SK-N-SH (cell line): ENCODE data around the gene AGBL4. TPM values are rescaled to one million over a fixed set of nuclear protein-coding genes. Genes with fewer than 3 reads are reported as not detected.

Experiments used
- CTCF ChIA-PET: fragments of 300-600, 350-600 bp; formaldehyde crosslinking; extraction: SDS; loops from one replicate; lab custom pipeline; 2021; lab: Yijun Ruan, JAX
- POLR2A ChIA-PET: fragments of 350-600 bp; sonication (Branson Sonifier 250); formaldehyde crosslinking; extraction: SDS; loops from one replicate; lab custom pipeline; 2020; ENCODE audit warnings: antibody characterized with exemption, inconsistent platforms; lab: Yijun Ruan, JAX
- DNase-seq: peaks from one replicate; pipeline ENCODE4 v3.0.0; 2012
- H2AFZ ChIP-seq: fragments of 200-600 bp; sonication (generic); 2 replicates; pipeline ENCODE4 v1.8.1; 2016; ENCODE audit warnings: antibody characterized with exemption, mild to moderate bottlenecking, low read depth
- H3F3A ChIP-seq: fragments of 200-600 bp; sonication (generic); replicated peaks from 2 replicates; pipeline ENCODE3; 2016; ENCODE audit warnings: antibody characterized with exemption, mild to moderate bottlenecking; ENCODE audit not compliant: insufficient read depth
- H3K27ac ChIP-seq, 2 experiments: fragments of 200-500 bp in 1 of 2; fragments of 200-600 bp in 1 of 2; sonication (Bioruptor generic) in 1 of 2; sonication (generic), shearing (Covaris generic) in 1 of 2; 2 replicates each; pipeline versions ENCODE4 v1.5.1 to v1.6.1; 2014 to 2016; ENCODE audit warnings: low read depth in 2 of 2, inconsistent platforms in 1 of 2, low read length in 1 of 2, mild to moderate bottlenecking in 1 of 2, mixed read lengths in 1 of 2
- H3K27me3 ChIP-seq: fragments of 200-600 bp; sonication (generic), shearing (Covaris generic); 2 replicates; pipeline ENCODE4 v1.6.1; 2016; ENCODE audit warnings: mixed run types; ENCODE audit not compliant: insufficient read depth
- H3K36me3 ChIP-seq, 2 experiments: fragments of 200-500 bp in 1 of 2; fragments of 200-600 bp in 1 of 2; sonication (Bioruptor generic) in 1 of 2; sonication (generic) in 1 of 2; replicated peaks in 1 of 2; 2 replicates each; pipeline versions ENCODE3 to v1.5.1; 2014 to 2016; ENCODE audit warnings: low read length in 1 of 2, mild to moderate bottlenecking in 1 of 2; ENCODE audit not compliant: insufficient read depth in 2 of 2, control insufficient read depth in 1 of 2
- H3K4me1 ChIP-seq, 2 experiments: fragments of 200-500 bp in 1 of 2; fragments of 200-600 bp in 1 of 2; sonication (Bioruptor generic) in 1 of 2; sonication (generic), shearing (Covaris generic) in 1 of 2; 2 replicates each; pipeline versions ENCODE4 v1.5.1 to v1.6.1; 2014 to 2016; ENCODE audit warnings: low read depth in 1 of 2, low read length in 1 of 2, mixed run types in 1 of 2; ENCODE audit not compliant: insufficient read depth in 2 of 2, control insufficient read depth in 1 of 2
- H3K4me2 ChIP-seq: fragments of 200-600 bp; sonication (generic), shearing (Covaris generic); 2 replicates; pipeline ENCODE4 v1.6.1; 2017; ENCODE audit warnings: mixed run types
- H3K4me3 ChIP-seq, 2 experiments: fragments of 200-500 bp in 1 of 2; fragments of 200-600 bp in 1 of 2; sonication (Bioruptor generic) in 1 of 2; sonication (generic), shearing (Covaris generic) in 1 of 2; 2 replicates each; pipeline versions ENCODE4 v1.5.1 to v1.8.1; 2014 to 2016; ENCODE audit warnings: low read depth in 2 of 2, inconsistent platforms in 1 of 2, low read length in 1 of 2, mild to moderate bottlenecking in 1 of 2, mixed read lengths in 1 of 2, moderate library complexity in 1 of 2
- H3K79me2 ChIP-seq: fragments of 200-600 bp; sonication (generic); 2 replicates; pipeline ENCODE4 v1.8.1; 2017; ENCODE audit warnings: mild to moderate bottlenecking; ENCODE audit not compliant: insufficient read depth
- H3K9ac ChIP-seq: fragments of 200-600 bp; sonication (generic); 2 replicates; pipeline ENCODE4 v1.6.1; 2017; ENCODE audit warnings: mixed run types
- H3K9me2 ChIP-seq: fragments of 200-600 bp; sonication (generic); 2 replicates; pipeline ENCODE4 v1.6.1; 2017; ENCODE audit warnings: mixed run types
- H3K9me3 ChIP-seq: fragments of 200-600 bp; sonication (generic); 2 replicates; pipeline ENCODE4 v1.6.1; 2017; ENCODE audit warnings: mixed run types, mild to moderate bottlenecking, moderate library complexity
- H4K20me1 ChIP-seq: fragments of 200-600 bp; sonication (generic); 2 replicates; pipeline ENCODE4 v1.6.1; 2017; ENCODE audit warnings: mild to moderate bottlenecking, mixed run types; ENCODE audit not compliant: insufficient read depth
- CHD2 ChIP-seq: fragments of 150-350 bp; IDR thresholded peaks from 2 replicates; pipeline ENCODE4 v1.6.1; 2018; ENCODE audit warnings: low read length; ENCODE audit not compliant: partially characterized antibody
- CTCF ChIP-seq: fragments of 200-600 bp; sonication (generic); IDR thresholded peaks from 2 replicates; pipeline ENCODE4 v1.6.1; 2017; ENCODE audit warnings: antibody characterized with exemption, mild to moderate bottlenecking, moderate library complexity
- EP300 ChIP-seq, 2 experiments: IDR thresholded peaks; 2 replicates each; pipeline versions ENCODE4 v1.4.0 to v1.6.1; 2012; ENCODE audit warnings: borderline replicate concordance in 1 of 2, low read depth in 1 of 2, low read length in 1 of 2
- EZH2phosphoT487 ChIP-seq: fragments of 200-600 bp; sonication (generic); IDR thresholded peaks from 2 replicates; pipeline ENCODE4 v1.6.1; 2017; ENCODE audit warnings: low read depth, mixed run types, mild to moderate bottlenecking, antibody characterized with exemption, moderate library complexity, borderline replicate concordance
- FOSL2 ChIP-seq: IDR thresholded peaks from 2 replicates; pipeline ENCODE4 v1.4.0; 2012; ENCODE audit warnings: low read depth, mild to moderate bottlenecking, moderate library complexity, borderline replicate concordance
- FOXJ3 ChIP-seq: sonication (generic); formaldehyde crosslinking; IDR thresholded peaks from 2 replicates; pipeline ENCODE4 v1.5.1; 2020; ENCODE audit warnings: mild to moderate bottlenecking, missing genetic modification reagents
- GABPA ChIP-seq: IDR thresholded peaks from 2 replicates; pipeline ENCODE4 v1.4.0; 2012; ENCODE audit warnings: low read depth, mild to moderate bottlenecking
- GATA2 ChIP-seq: sonication (generic); formaldehyde crosslinking; IDR thresholded peaks from 2 replicates; pipeline ENCODE4 v1.5.0; 2020; ENCODE audit warnings: mild to moderate bottlenecking, missing genetic modification reagents
- JUND ChIP-seq: IDR thresholded peaks from 2 replicates; pipeline ENCODE4 v1.4.0; 2012
- MAX ChIP-seq: IDR thresholded peaks from 2 replicates; pipeline ENCODE4 v1.4.0; 2012; ENCODE audit warnings: low read depth
- MEF2A ChIP-seq: IDR thresholded peaks from 2 replicates; pipeline ENCODE4 v1.4.0; 2012; ENCODE audit warnings: low read depth, borderline replicate concordance
- NFIC ChIP-seq: IDR thresholded peaks from 2 replicates; pipeline ENCODE4 v1.4.0; 2012; ENCODE audit warnings: borderline replicate concordance
- NRF1 ChIP-seq: IDR thresholded peaks from 2 replicates; pipeline ENCODE4 v1.6.1; 2012; ENCODE audit warnings: low read depth, mild to moderate bottlenecking, low read length
- PBX3 ChIP-seq: IDR thresholded peaks from 2 replicates; pipeline ENCODE4; 2012
- POLR2AphosphoS5 ChIP-seq: IDR thresholded peaks from 2 replicates; pipeline ENCODE4 v1.6.1; 2012; ENCODE audit warnings: low read depth, low read length
- RAD21 ChIP-seq: IDR thresholded peaks from 2 replicates; pipeline ENCODE4 v1.6.1; 2012; ENCODE audit warnings: mild to moderate bottlenecking, low read length
- RCOR1 ChIP-seq: fragments of 150-350 bp; IDR thresholded peaks from 2 replicates; pipeline ENCODE4 v1.6.1; 2017; ENCODE audit warnings: antibody characterized with exemption, low read length
- REST ChIP-seq: IDR thresholded peaks from 2 replicates; pipeline ENCODE4 v1.6.1; 2012; ENCODE audit warnings: mild to moderate bottlenecking, low read depth, low read length, moderate library complexity
- RFX5 ChIP-seq: IDR thresholded peaks from 2 replicates; pipeline ENCODE4 v1.6.1; 2012; ENCODE audit warnings: mild to moderate bottlenecking, improper control_type of control experiment, low read length
- RXRA ChIP-seq: IDR thresholded peaks from 2 replicates; pipeline ENCODE4 v1.4.0; 2012; ENCODE audit warnings: low read depth, mild to moderate bottlenecking, borderline replicate concordance
- SMC3 ChIP-seq: IDR thresholded peaks from 2 replicates; pipeline ENCODE4 v1.6.1; 2012; ENCODE audit warnings: low read depth, low read length, improper control_type of control experiment
- TAF1 ChIP-seq: IDR thresholded peaks from 2 replicates; pipeline ENCODE4 v1.6.1; 2012; ENCODE audit warnings: low read depth, mild to moderate bottlenecking, low read length, moderate library complexity, borderline replicate concordance
- TCF12 ChIP-seq: IDR thresholded peaks from 2 replicates; pipeline ENCODE4 v1.4.0; 2012
- TEAD4 ChIP-seq: IDR thresholded peaks from 2 replicates; pipeline ENCODE4 v1.4.0; 2012; ENCODE audit warnings: mild to moderate bottlenecking, borderline replicate concordance; ENCODE audit not compliant: insufficient read depth
- USF1 ChIP-seq: IDR thresholded peaks from 2 replicates; pipeline ENCODE4 v1.4.0; 2012; ENCODE audit warnings: low read depth, borderline replicate concordance
- USF2 ChIP-seq: fragments of 150-350 bp; IDR thresholded peaks from 2 replicates; pipeline ENCODE4 v1.6.1; 2017; ENCODE audit warnings: antibody characterized with exemption, low read length, low read depth, borderline replicate concordance
- YY1 ChIP-seq: IDR thresholded peaks from 2 replicates; pipeline ENCODE4 v1.4.0; 2012; ENCODE audit warnings: low read depth, mild to moderate bottlenecking
- WGBS: methylation state at CpG from one replicate; pipeline ENCODE4 v1.1.6; 2017; ENCODE audit warnings: low lambda C conversion rate; 5-methylcytosine and 5-hydroxymethylcytosine counted together
- polyA plus RNA-seq, 3 experiments: library from polyadenylated mRNA; depleted of rRNA; stranded (reverse); fragments of >200 nt; gene quantifications; 2 replicates each; pipeline ENCODE4 v1.2.3, GENCODE V29; 2012

AGBL4 gene
- polyA plus RNA-seq, 1 of the 3 experiments (the other 2 are of a cell fraction): 0.07 TPM

- CTCF ChIA-PET: interaction anchor here (0.6 to 13.2 kb wide), 9 partner anchors 14 to 1675 kb away, joined by 3 to 162 read pairs (median 5); no protein-coding TSS in a partner anchor
- Histone ChIP-seq H3K9me3 (no peaks in the 10 kb centered on the region), H3K4me3 (no peak overlapping the region), H3K36me3 (no peaks in the 10 kb centered on the region), H3F3A (no peaks in the 10 kb centered on the region), H3K4me2 (0 out of 2 replicates have a peak overlapping the region, but pooled peaks have one; percentile 20), H3K79me2 (no peaks in the 10 kb centered on the region), H3K27ac (no peak overlapping the region), H4K20me1 (no peaks in the 10 kb centered on the region), H3K9me2 (no peaks in the 10 kb centered on the region), H3K9ac (no peak overlapping the region), H2AFZ (no peak overlapping the region), H3K27me3 (no peaks in the 10 kb centered on the region), H3K4me1 (peaks cover 0 to 15% of the 10 kb centered on the region in 2 experiments; a peak in 1 of 4 replicates)
- POLR2A ChIA-PET: no interaction called here
- WGBS: 23% methylated on average over 2 of the region's 2 CpGs
- DNase-seq: peak; percentile 39
- TF ChIP-seq NFIC (no peak), USF1 (0 out of 2 replicates have a peak, but pooled peaks have one; percentile 20), RAD21 (no peak), FOSL2 (peak; percentile 85), GATA2 (no peak), MEF2A (peak; percentile 52; the same call in 1 of the 2 replicates), YY1 (no peak), POLR2AphosphoS5 (no peak), USF2 (no peak), GABPA (no peak), NRF1 (no peak), PBX3 (0 out of 2 replicates have a peak, but pooled peaks have one; percentile 24), MAX (no peak), TCF12 (peak; percentile 39; the same call in 1 of the 2 replicates), RXRA (no peak), TAF1 (no peak), SMC3 (no peak), CHD2 (no peak), TEAD4 (no peak), CTCF (no peak), JUND (peak; percentile 51), RCOR1 (no peak), EZH2phosphoT487 (no peak), FOXJ3 (CRISPR knock-in tag) (no peak), EP300 (IDR thresholded peaks at IDR 0.05; ENCODE audit: borderline replicate concordance in 1 of 2, low read depth in 1 of 2, low read length in 1 of 2) (0 out of 4 replicates have a peak, but pooled peaks of 1 of the 2 experiments have one; percentile 41), RFX5 (no peak), REST (no peak)
These were observed 1349.1 kb downstream of the AGBL4 start for GRCh38 chr1:48674641-48675040.
